ENCODE results near the gene PLLP. TPM values are rescaled to one million over a fixed set of nuclear protein-coding genes. Genes with fewer than 3 reads are reported as not detected.

PLLP gene
- total RNA-seq, 1 donor from 2014 or later = 0.21 TPM

- Histone ChIP-seq H3K4me3 (no peak overlapping the region), H3K27me3 (no peaks in the 10 kb centered on the region), H3K9me3 (no peaks in the 10 kb centered on the region), H3K36me3 (peaks cover 77 to 94% of the 10 kb centered on the region in 2 donors), H3K27ac (no peak overlapping the region), H3K4me1 (no peaks in the 10 kb centered on the region)
- no peak for DNase-seq (ENCODE audit: low spot score in 2 of 2)
- TF ChIP-seq CTCF (IDR thresholded peaks at IDR 0.05) = no peak
- intact Hi-C loops (cut with DNase I) = no loop called here
Observed at GRCh38 chr16:57225978-57226377, 58.5 kb downstream of the PLLP start.

GRCh38 chr16:57224651-57225335, 59.7 kb downstream of the PLLP start:
- no peak for DNase-seq (ENCODE audit: low spot score in 2 of 2)
- Histone ChIP-seq H3K4me3 (no peak overlapping the region), H3K27me3 (no peaks in the 10 kb centered on the region), H3K27ac (no peak overlapping the region), H3K4me1 (no peaks in the 10 kb centered on the region), H3K9me3 (no peaks in the 10 kb centered on the region), H3K36me3 (peaks cover 75 to 91% of the 10 kb centered on the region in 2 donors)
- TF ChIP-seq CTCF (IDR thresholded peaks at IDR 0.05) = no peak
- intact Hi-C loops (cut with DNase I) = no loop called here

GRCh38 chr16:57223057-57223456, 61.4 kb downstream of the PLLP start:
- H3K27me3 ChIP-seq = no peaks in the 10 kb centered on the region
- no peak overlapping the region for H3K27ac ChIP-seq
- no peak for DNase-seq (ENCODE audit: low spot score in 2 of 2)
- TF ChIP-seq CTCF (IDR thresholded peaks at IDR 0.05) = no peak
- intact Hi-C loops (cut with DNase I) = no loop called here
- H3K4me1 ChIP-seq = no peaks in the 10 kb centered on the region
- H3K36me3 ChIP-seq = peaks cover 69 to 91% of the 10 kb centered on the region in 2 donors
- H3K4me3 ChIP-seq = no peak overlapping the region
- H3K9me3 ChIP-seq = no peaks in the 10 kb centered on the region

GRCh38 chr16:57216968-57217367, 67.5 kb downstream of the PLLP start:
- H3K9me3 ChIP-seq = peaks cover 0 to 11% of the 10 kb centered on the region in 2 donors
- no peak overlapping the region for H3K27ac ChIP-seq
- H3K36me3 ChIP-seq = peaks cover 80 to 94% of the 10 kb centered on the region in 2 donors
- DNase-seq (ENCODE audit: low spot score in 2 of 2) = no peak
- intact Hi-C loops (cut with DNase I) = no loop called here
- H3K4me1 ChIP-seq = no peaks in the 10 kb centered on the region
- H3K27me3 ChIP-seq = no peaks in the 10 kb centered on the region
- no peak for TF ChIP-seq CTCF (IDR thresholded peaks at IDR 0.05)
- no peak overlapping the region for H3K4me3 ChIP-seq

- TF ChIP-seq CTCF (IDR thresholded peaks at IDR 0.05) = no peak
- H3K27me3 ChIP-seq = no peaks in the 10 kb centered on the region
- no peaks in the 10 kb centered on the region for H3K4me1 ChIP-seq
- H3K9me3 ChIP-seq = peaks cover 0 to 11% of the 10 kb centered on the region in 2 donors
- H3K4me3 ChIP-seq = no peak overlapping the region
- no peak for DNase-seq (ENCODE audit: low spot score in 2 of 2)
- H3K27ac ChIP-seq = no peak overlapping the region
- intact Hi-C loops (cut with DNase I) = no loop called here
- peaks cover 85 to 98% of the 10 kb centered on the region in 2 donors for H3K36me3 ChIP-seq
Observed at GRCh38 chr16:57213462-57213861, 71.0 kb downstream of the PLLP start.

Measured in ascending aorta (tissue), 2 donors.